ENCODE data around the gene ISLR.

DNA sequence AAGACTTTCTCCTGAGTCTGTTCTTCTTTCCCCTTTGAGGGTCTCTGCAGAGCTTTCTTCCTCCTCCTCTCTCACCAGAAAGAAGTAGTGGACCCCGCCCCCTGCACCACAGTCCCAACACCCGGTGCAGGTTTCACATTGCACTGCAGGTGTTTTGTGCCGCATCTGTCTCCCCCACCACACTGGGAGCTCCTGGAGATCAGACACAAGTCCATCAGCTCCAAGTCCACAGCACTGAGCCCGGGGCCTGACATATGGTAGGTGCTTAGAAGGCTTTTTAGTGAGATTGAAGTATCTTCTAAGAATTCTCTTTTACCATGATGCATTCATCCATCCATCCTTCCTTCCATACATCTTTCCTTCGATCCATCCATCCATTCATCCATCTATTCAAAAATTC, 19.2 kb downstream of the ISLR start:
- TF ChIP-seq, protein P1, sequence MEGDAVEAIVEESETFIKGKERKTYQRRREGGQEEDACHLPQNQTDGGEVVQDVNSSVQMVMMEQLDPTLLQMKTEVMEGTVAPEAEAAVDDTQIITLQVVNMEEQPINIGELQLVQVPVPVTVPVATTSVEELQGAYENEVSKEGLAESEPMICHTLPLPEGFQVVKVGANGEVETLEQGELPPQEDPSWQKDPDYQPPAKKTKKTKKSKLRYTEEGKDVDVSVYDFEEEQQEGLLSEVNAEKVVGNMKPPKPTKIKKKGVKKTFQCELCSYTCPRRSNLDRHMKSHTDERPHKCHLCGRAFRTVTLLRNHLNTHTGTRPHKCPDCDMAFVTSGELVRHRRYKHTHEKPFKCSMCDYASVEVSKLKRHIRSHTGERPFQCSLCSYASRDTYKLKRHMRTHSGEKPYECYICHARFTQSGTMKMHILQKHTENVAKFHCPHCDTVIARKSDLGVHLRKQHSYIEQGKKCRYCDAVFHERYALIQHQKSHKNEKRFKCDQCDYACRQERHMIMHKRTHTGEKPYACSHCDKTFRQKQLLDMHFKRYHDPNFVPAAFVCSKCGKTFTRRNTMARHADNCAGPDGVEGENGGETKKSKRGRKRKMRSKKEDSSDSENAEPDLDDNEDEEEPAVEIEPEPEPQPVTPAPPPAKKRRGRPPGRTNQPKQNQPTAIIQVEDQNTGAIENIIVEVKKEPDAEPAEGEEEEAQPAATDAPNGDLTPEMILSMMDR (IDR thresholded peaks at IDR 0.05 in 2 of 3, conservative IDR thresholded peaks at IDR 0.05 in 1 of 3; ENCODE audit: borderline replicate concordance in 1 of 3, insufficient read depth in 1 of 3, low read depth in 2 of 3, low read length in 2 of 3), result no peak
- TF ChIP-seq POLR2A (IDR thresholded peaks at IDR 0.05; ENCODE audit: borderline replicate concordance, extremely low read depth, insufficient read depth, insufficient read length) (no peak), POLR2AphosphoS5 (IDR thresholded peaks at IDR 0.05; ENCODE audit: low read depth, low read length) (no peak), SRF (IDR thresholded peaks at IDR 0.05; ENCODE audit: low read depth) (no peak), ZNF274 (IDR thresholded peaks at IDR 0.05; ENCODE audit: low read depth, low read length) (no peak)
- TF ChIP-seq, protein P2, sequence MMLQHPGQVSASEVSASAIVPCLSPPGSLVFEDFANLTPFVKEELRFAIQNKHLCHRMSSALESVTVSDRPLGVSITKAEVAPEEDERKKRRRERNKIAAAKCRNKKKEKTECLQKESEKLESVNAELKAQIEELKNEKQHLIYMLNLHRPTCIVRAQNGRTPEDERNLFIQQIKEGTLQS (IDR thresholded peaks at IDR 0.05), result no peak

Data from HCT116 (cell line).